ENCODE data around the gene GAD1.

DNA sequence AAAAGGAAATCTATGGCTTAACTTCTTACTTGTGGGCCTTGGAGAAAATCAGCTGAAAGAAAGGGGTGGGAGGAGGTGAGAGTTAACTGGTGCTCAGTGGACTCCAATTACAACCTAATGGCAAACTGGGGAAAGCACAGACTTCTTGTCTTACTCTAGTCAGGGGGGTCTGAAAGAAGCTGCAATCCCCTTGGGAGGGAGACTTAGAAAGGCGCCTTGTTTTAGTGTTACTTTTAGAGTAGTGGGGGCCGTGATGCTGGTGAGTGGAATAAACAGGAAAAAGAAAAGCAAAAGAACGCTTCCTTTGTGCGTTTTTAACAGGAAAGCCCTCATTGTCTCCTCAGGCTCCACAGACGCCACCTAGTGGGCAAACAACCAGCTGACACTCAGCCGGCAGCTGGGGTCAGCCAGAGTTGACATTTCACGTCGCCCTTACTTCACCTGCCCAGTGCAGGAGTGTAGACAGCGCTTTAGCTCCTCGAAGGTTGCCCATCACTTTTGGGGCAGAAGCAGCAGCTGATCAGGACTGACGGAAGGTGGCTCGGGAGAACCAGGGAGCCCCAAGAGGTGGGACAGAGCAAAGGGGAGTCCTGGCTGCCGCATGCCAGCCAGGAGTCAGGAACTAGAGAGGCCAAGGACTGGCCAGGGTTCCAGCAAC, 56.5 kb downstream of the GAD1 start:
- TF ChIP-seq, protein P1, sequence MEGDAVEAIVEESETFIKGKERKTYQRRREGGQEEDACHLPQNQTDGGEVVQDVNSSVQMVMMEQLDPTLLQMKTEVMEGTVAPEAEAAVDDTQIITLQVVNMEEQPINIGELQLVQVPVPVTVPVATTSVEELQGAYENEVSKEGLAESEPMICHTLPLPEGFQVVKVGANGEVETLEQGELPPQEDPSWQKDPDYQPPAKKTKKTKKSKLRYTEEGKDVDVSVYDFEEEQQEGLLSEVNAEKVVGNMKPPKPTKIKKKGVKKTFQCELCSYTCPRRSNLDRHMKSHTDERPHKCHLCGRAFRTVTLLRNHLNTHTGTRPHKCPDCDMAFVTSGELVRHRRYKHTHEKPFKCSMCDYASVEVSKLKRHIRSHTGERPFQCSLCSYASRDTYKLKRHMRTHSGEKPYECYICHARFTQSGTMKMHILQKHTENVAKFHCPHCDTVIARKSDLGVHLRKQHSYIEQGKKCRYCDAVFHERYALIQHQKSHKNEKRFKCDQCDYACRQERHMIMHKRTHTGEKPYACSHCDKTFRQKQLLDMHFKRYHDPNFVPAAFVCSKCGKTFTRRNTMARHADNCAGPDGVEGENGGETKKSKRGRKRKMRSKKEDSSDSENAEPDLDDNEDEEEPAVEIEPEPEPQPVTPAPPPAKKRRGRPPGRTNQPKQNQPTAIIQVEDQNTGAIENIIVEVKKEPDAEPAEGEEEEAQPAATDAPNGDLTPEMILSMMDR (IDR thresholded peaks at IDR 0.05) = peak; percentile 80
- TF ChIP-seq ZFX (IDR thresholded peaks at IDR 0.05; ENCODE audit: borderline replicate concordance) = no peak

Measured in 22Rv1 (cell line).